HG03469 (cell line): ENCODE results near the gene CDH2.

Experiments used
- ATAC-seq: cut with Tn5 transposase; IDR thresholded peaks from one replicate; pipeline ENCODE4 v1.9.1; 2021; ENCODE audit warnings: mild to moderate bottlenecking, moderate library complexity, moderate number of reproducible peaks; ENCODE audit not compliant: unreplicated experiment

The CDH2 gene

GRCh38 chr18:28091197-28091596 is 85.7 kb downstream of the CDH2 start:
- no peak for ATAC-seq

- ATAC-seq = no peak
These were observed 88.5 kb downstream of the CDH2 start for GRCh38 chr18:28088477-28088876.

- no peak for ATAC-seq
These were observed 90.0 kb downstream of the CDH2 start for GRCh38 chr18:28086670-28087552.

- no peak for ATAC-seq
These were observed 95.4 kb downstream of the CDH2 start for GRCh38 chr18:28081516-28081915.

- no peak for ATAC-seq
These were observed 96.0 kb downstream of the CDH2 start for GRCh38 chr18:28080876-28081300.

- no peak for ATAC-seq
These were observed 97.0 kb downstream of the CDH2 start for GRCh38 chr18:28079883-28080282.

- ATAC-seq = no peak
These were observed 98.1 kb downstream of the CDH2 start for GRCh38 chr18:28078849-28079248.

- no peak for ATAC-seq
These were observed 98.6 kb downstream of the CDH2 start for GRCh38 chr18:28078298-28078697.

GRCh38 chr18:28075501-28075900 is 101.4 kb downstream of the CDH2 start:
- no peak for ATAC-seq

- no peak for ATAC-seq
These were observed 102.9 kb downstream of the CDH2 start for GRCh38 chr18:28074076-28074475.

- ATAC-seq = no peak
These were observed 103.3 kb downstream of the CDH2 start for GRCh38 chr18:28073658-28074057.

GRCh38 chr18:28071199-28071598 is 105.7 kb downstream of the CDH2 start:
- ATAC-seq = no peak

- no peak for ATAC-seq
These were observed 108.7 kb downstream of the CDH2 start for GRCh38 chr18:28068207-28068606.

GRCh38 chr18:28067346-28067745 is 109.6 kb downstream of the CDH2 start:
- no peak for ATAC-seq

- no peak for ATAC-seq
These were observed 111.1 kb downstream of the CDH2 start for GRCh38 chr18:28065793-28066186.

GRCh38 chr18:28065031-28065792 is 111.7 kb downstream of the CDH2 start:
- no peak for ATAC-seq

GRCh38 chr18:28063926-28064325 is 113.0 kb downstream of the CDH2 start:
- no peak for ATAC-seq

GRCh38 chr18:28063271-28063761 is 113.6 kb downstream of the CDH2 start:
- no peak for ATAC-seq

GRCh38 chr18:28062443-28062842 is 114.5 kb downstream of the CDH2 start:
- ATAC-seq = no peak

- ATAC-seq = no peak
These were observed 117.1 kb downstream of the CDH2 start for GRCh38 chr18:28059861-28060260.

- no peak for ATAC-seq
These were observed 126.4 kb downstream of the CDH2 start for GRCh38 chr18:28050545-28050944.

GRCh38 chr18:28048612-28049011 is 128.3 kb downstream of the CDH2 start:
- ATAC-seq = no peak
